ENCODE measurements around the gene ANKRD18B.
"Not testable (repeated sequence)": the region's sequence is repeated elsewhere in the genome, so short reads cannot be mapped to it uniquely, and the experiment has no call there.

Gene ANKRD18B

DNA sequence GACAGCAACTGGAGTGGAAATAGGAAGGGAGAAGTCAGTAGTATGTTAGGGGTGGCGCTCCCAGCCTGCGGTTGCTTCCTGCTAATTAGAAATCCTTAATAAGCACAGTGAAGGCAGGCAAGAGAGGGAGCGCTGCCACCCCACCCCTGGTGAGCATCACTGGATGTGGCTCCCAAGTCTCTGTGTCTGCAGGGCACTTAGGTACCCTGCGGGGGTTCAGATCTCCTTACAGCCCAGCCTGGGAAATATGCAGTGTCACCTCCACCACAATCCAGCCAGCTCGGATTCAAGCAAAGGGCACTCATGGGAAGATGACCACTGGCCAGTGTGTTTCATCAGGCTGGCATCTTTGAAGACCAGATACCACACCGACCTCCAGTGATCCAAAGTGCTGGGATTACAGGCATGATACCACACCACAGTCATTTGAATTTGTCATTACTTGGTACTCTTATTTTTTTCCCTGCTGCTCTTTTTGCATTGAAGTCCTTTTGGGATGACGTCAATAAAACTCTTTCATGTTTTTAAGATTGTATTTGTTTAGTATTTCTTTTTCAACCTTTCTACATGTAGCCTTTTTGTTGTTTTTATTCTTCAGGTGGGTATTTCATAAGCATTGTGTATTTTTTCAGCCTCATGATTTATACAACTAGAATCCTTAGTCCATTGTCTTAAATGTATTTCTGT is 90.1 kb downstream of the ANKRD18B start:
- DNase-seq, result no peak

DNA sequence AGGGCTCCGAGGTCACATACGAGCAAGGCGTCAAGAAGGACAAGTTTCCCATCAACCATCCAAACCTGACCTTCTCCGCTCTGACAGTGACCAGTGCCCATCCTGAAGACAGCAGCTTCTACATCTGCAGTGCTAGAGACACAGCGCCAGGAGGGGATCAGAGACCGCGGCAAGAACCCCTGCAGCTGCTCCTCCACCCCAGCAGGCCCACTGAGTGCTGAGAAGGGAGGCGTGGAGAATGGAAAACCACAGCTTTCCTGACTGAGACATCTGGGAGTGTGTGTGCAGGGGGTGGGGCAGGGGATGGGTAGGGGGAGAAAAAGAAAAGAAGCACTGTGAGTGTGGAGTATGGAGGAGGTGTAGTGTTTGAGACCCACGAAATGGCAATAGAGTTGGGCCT is 94.3 kb downstream of the ANKRD18B start:
- DNase-seq, result not testable (repeated sequence)

DNA sequence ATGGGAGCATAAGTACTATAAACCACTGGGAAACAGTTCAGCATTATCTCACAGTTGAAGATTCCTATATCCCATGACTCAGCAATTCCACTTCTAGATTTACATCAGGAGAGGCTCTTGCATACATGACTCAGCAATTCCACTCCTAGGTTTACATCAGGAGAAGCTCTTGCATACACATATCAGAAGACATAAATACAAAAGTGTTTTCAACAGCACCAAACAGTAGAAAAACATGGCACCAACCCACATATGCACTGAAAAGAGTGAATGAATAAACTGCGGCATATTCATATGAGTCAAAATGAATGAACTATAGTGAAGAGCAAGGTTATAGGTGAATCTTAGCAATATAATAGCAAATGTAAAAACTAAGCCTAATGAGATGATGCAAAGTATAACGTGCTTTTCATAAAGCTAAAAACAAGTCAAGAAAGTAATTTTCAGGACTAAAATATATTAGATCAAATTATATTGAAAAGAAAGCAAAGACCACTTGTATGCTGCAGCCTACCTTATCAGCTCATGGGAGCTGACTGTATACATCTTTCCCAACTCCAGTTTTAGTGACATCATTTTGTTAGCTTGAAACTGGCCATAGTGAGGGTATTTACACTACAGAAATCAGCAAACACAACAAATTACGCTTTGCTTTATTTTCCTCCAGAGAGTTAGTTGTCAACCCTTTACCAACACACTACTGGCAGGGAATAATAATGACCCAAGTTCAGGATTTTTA is 95.8 kb downstream of the ANKRD18B start:
- DNase-seq, result no peak

DNA sequence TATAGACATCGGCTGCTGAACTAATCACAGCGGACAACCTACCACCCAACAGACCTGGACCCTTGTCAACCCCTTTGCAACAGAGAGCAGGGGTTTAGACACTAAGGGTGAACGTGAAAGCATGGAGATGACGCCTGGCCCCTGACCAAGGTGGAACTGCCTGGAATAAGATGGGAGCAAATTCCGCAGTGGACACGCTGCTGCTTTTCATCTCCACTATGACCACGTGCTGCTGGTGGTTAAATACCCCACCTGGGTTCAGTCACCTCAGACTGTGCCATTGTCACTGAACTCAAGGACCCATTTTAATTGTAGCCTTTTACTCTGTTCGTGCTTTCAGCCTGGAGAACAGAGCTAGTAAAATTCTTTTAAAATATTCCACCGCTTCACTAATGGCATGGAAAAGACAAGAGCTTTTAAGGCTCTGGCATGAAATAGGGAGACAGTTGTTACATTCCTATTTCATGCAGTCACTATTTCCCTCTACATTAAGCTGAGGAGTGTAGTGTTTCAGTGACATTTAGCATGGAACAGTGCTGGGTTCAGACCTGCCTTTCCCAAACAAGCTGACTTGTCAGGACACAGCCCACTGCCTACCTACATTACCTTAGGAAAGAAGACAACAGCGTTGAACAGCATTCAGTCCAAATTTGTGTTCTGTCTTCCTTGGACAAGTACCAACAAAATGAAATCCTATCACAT is 96.8 kb downstream of the ANKRD18B start:
- DNase-seq, result peak; percentile 36
